ENCODE results near the gene GAS7. TPM values are rescaled to one million over a fixed set of nuclear protein-coding genes. Genes with fewer than 3 reads are reported as not detected.
A peak's percentile ranks its signal among the peaks of the same experiment; 100 is the strongest.

The GAS7 gene
- total and polyA plus RNA-seq, 10 of the 15 experiments (the other 5 are each of a cell fraction or from before 2014, with no cell fraction given) = 2.3 to 53.4 (median 24.0) TPM

GRCh38 chr17:9924735-9925191, 273.6 kb downstream of the GAS7 start:
- RAD21 ChIA-PET (ENCODE audit: unreplicated experiment) = interaction anchor here (0.6 to 2.4 kb wide), 7 partner anchors 11 to 693 kb away, joined by 3 to 18 read pairs (median 3); no protein-coding TSS in a partner anchor
- intact Hi-C loops (cut with micrococcal nuclease; ENCODE audit: unreplicated experiment) (loop anchor here (1.0 to 10.0 kb wide), 4 partner anchors 35 to 694 kb away; no protein-coding TSS in a partner anchor), in situ Hi-C loops (cut with MboI) (loop anchor here (5.0 kb wide), 1 partner anchor 693 kb away; no protein-coding TSS in a partner anchor)
- Histone ChIP-seq H4K20me1 (ENCODE audit: control insufficient read depth, insufficient read depth) (no peaks in the 10 kb centered on the region), H3K4me2 (ENCODE audit: control insufficient read depth, insufficient read depth) (no peak overlapping the region), H3K36me3 (ENCODE audit: control insufficient read depth in 2 of 2, insufficient read depth in 2 of 2, low read length in 1 of 2) (no peaks in the 10 kb centered on the region), H3K9me3 (replicated peaks; ENCODE audit: control insufficient read depth, insufficient read depth, low read length) (no peaks in the 10 kb centered on the region), H3K27ac (ENCODE audit: control insufficient read depth, insufficient read depth) (no peak overlapping the region), H2AFZ (ENCODE audit: control insufficient read depth, low read depth, low read length) (peak overlapping the region; percentile 16; the same call in 1 of the 2 replicates), H3K9ac (ENCODE audit: control insufficient read depth, insufficient read depth, low read length) (no peak overlapping the region), H3K4me3 (no peak overlapping the region), H3K4me1 (ENCODE audit: control insufficient read depth, insufficient read depth, low read length) (no peaks in the 10 kb centered on the region), H3K27me3 (replicated peaks in 1 of 2; ENCODE audit: control insufficient read depth in 2 of 2, insufficient read depth in 2 of 2, low read length in 1 of 2) (no peaks in the 10 kb centered on the region), H3K79me2 (ENCODE audit: control insufficient read depth, insufficient read depth, low read length) (no peaks in the 10 kb centered on the region)
- peak; percentile 94 for FAIRE-seq
- peak; percentile 48 for DNase-seq (ENCODE audit: low read depth, low spot score)
- POLR2A ChIA-PET = interaction anchor here (0.6 kb wide), 1 partner anchor 956 kb away, joined by 4 read pairs; no protein-coding TSS in a partner anchor
- WGBS (ENCODE audit: insufficient coverage, insufficient replicate concordance, low lambda C conversion rate, missing lambda C conversion rate) = 17% methylated on average over 6 of the region's 6 CpGs
- peak; percentile 88 for ATAC-seq
- SMC1A ChIA-PET (ENCODE audit: uncharacterized antibody, unreplicated experiment) = interaction anchor here (0.5 to 1.6 kb wide), 4 partner anchors 125 to 721 kb away, joined by 3 to 6 read pairs (median 5); no protein-coding TSS in a partner anchor
- CTCF ChIA-PET = interaction anchor here (0.7 to 6.2 kb wide), 16 partner anchors 10 to 696 kb away, joined by 3 to 63 read pairs (median 4); no protein-coding TSS in a partner anchor
- BruUV-seq (replicated peaks) = no TSS peak
- no peak for TF ChIP-seq CEBPZ (IDR thresholded peaks at IDR 0.05; ENCODE audit: low read depth, low read length)
- no peak for TF ChIP-seq POLR2AphosphoS2 (IDR thresholded peaks at IDR 0.05; ENCODE audit: low read depth, low read length)
- TF ChIP-seq ZBED1 (IDR thresholded peaks at IDR 0.05; ENCODE audit: borderline replicate concordance) = no peak
- no peak for TF ChIP-seq NFIC (IDR thresholded peaks at IDR 0.05; ENCODE audit: low read depth, low read length)
- TF ChIP-seq SMC3 (IDR thresholded peaks at IDR 0.05; ENCODE audit: borderline replicate concordance, low read length) = peak; percentile 88
- TF ChIP-seq IRF4 (IDR thresholded peaks at IDR 0.05; ENCODE audit: low read depth, low read length) = 0 out of 2 replicates have a peak, but pooled peaks have one; percentile 54
- no peak; the same call in 1 of the 2 replicates for TF ChIP-seq YBX1 (IDR thresholded peaks at IDR 0.05)
- no peak for TF ChIP-seq JUNB (IDR thresholded peaks at IDR 0.05)
- peak; percentile 25; the same call in 1 of the 2 replicates for TF ChIP-seq RUNX3 (IDR thresholded peaks at IDR 0.05; ENCODE audit: low read length)
- TF ChIP-seq NKRF (conservative IDR thresholded peaks at IDR 0.05) = no peak
- 0 out of 2 replicates have a peak, but pooled peaks have one; percentile 16 for TF ChIP-seq CBFB (IDR thresholded peaks at IDR 0.05; ENCODE audit: low read depth)
- TF ChIP-seq ZBTB33 (IDR thresholded peaks at IDR 0.05) = no peak
- no peak for TF ChIP-seq NR2F1 (conservative IDR thresholded peaks at IDR 0.05)
- TF ChIP-seq CTCF (IDR thresholded peaks at IDR 0.05 in 2 of 3, conservative IDR thresholded peaks at IDR 0.05 in 1 of 3; ENCODE audit: control insufficient read depth in 2 of 3, extremely low read depth in 1 of 3, insufficient read depth in 1 of 3, low read depth in 3 of 3, low read length in 3 of 3) = peak; percentile 78 to 90 (median 82); a peak in 4 of 6 replicates
- TF ChIP-seq TBL1XR1 (IDR thresholded peaks at IDR 0.05; ENCODE audit: low read depth, low read length) = no peak
